IPS-20b (cell line): ENCODE measurements around the gene EFNA3.
A peak's percentile ranks its signal among the peaks of the same experiment; 100 is the strongest.

Experiments used
- H3K27ac ChIP-seq: one replicate; pipeline ENCODE4 v1.5.1; 2013; ENCODE audit warnings: low read length
- H3K27me3 ChIP-seq: 2 replicates; pipeline ENCODE4 v1.6.1; 2013; ENCODE audit warnings: mild to moderate bottlenecking, low read length, inconsistent platforms; ENCODE audit not compliant: insufficient read depth
- H3K36me3 ChIP-seq: 2 replicates; pipeline ENCODE4 v1.6.1; 2013; ENCODE audit warnings: low read depth, mild to moderate bottlenecking, inconsistent platforms, low read length, moderate library complexity; ENCODE audit not compliant: insufficient read depth
- H3K4me1 ChIP-seq: 2 replicates; pipeline ENCODE4 v1.6.1; 2013; ENCODE audit warnings: mild to moderate bottlenecking, control low read depth, inconsistent platforms, low read length, moderate library complexity; ENCODE audit not compliant: insufficient read depth
- H3K4me3 ChIP-seq: 2 replicates; pipeline ENCODE4 v1.5.1; 2013; ENCODE audit warnings: mild to moderate bottlenecking, low read length, inconsistent platforms
- H3K9ac ChIP-seq: 2 replicates; pipeline ENCODE4 v1.6.1; 2013; ENCODE audit warnings: low read depth, mild to moderate bottlenecking, inconsistent platforms, low read length, moderate library complexity
- H3K9me3 ChIP-seq: 2 replicates; pipeline ENCODE4 v1.6.1; 2013; ENCODE audit warnings: mild to moderate bottlenecking, low read depth, low read length, inconsistent platforms; ENCODE audit not compliant: insufficient read depth

EFNA3 gene

GRCh38 chr1:155050560-155051341 is 27.9 kb upstream of the EFNA3 start, which contains the start of gene ADAM15:
Gene ADAM15, plus strand, starts transcription at chr1:155051316. Its CDS starts 71 bp downstream, at chr1:155051387.
- Histone ChIP-seq H3K27ac (no peak within 1 kb of the TSS), H3K9ac (peak within 1 kb of the TSS; percentile 63; the same call in 1 of the 2 replicates), H3K9me3 (no peaks in the 10 kb centered on the region), H3K4me1 (peaks cover 7% of the 10 kb centered on the region; the same call in 1 of the 2 replicates), H3K36me3 (no peaks in the 10 kb centered on the region), H3K4me3 (peak within 1 kb of the TSS; percentile 86), H3K27me3 (peaks cover 29% of the 10 kb centered on the region)

GRCh38 chr1:155051342-155051776 is 27.3 kb upstream of the EFNA3 start:
- H3K9me3 ChIP-seq = no peaks in the 10 kb centered on the region
- 0 out of 2 replicates have a peak, but pooled peaks cover 6% of the 10 kb centered on the region for H3K36me3 ChIP-seq
- H3K4me3 ChIP-seq = peak overlapping the region; percentile 80
- H3K4me1 ChIP-seq = peaks cover 7% of the 10 kb centered on the region; the same call in 1 of the 2 replicates
- no peak overlapping the region for H3K27ac ChIP-seq
- peak overlapping the region; percentile 42; the same call in 1 of the 2 replicates for H3K9ac ChIP-seq
- H3K27me3 ChIP-seq = peaks cover 29% of the 10 kb centered on the region

- Histone ChIP-seq H3K27me3 (peaks cover 29% of the 10 kb centered on the region), H3K4me1 (peaks cover 7% of the 10 kb centered on the region; the same call in 1 of the 2 replicates), H3K4me3 (peak overlapping the region; percentile 80), H3K36me3 (0 out of 2 replicates have a peak, but pooled peaks cover 10% of the 10 kb centered on the region), H3K9me3 (no peaks in the 10 kb centered on the region), H3K27ac (no peak overlapping the region), H3K9ac (peak overlapping the region; percentile 42; the same call in 1 of the 2 replicates)
Measured at GRCh38 chr1:155051777-155052398, 26.7 kb upstream of the EFNA3 start.

- H3K4me3 ChIP-seq = peak overlapping the region; percentile 80; the same call in 1 of the 2 replicates
- H3K36me3 ChIP-seq = 0 out of 2 replicates have a peak, but pooled peaks cover 10% of the 10 kb centered on the region
- H3K27ac ChIP-seq = no peak overlapping the region
- H3K9me3 ChIP-seq = no peaks in the 10 kb centered on the region
- H3K27me3 ChIP-seq = peaks cover 29% of the 10 kb centered on the region
- H3K9ac ChIP-seq = no peak overlapping the region
- peaks cover 7% of the 10 kb centered on the region; the same call in 1 of the 2 replicates for H3K4me1 ChIP-seq
Measured at GRCh38 chr1:155052439-155053395, 25.9 kb upstream of the EFNA3 start.

- peaks cover 29% of the 10 kb centered on the region for H3K27me3 ChIP-seq
- H3K27ac ChIP-seq = no peak overlapping the region
- H3K36me3 ChIP-seq = peaks cover 15% of the 10 kb centered on the region; the same call in 1 of the 2 replicates
- peaks cover 7% of the 10 kb centered on the region; the same call in 1 of the 2 replicates for H3K4me1 ChIP-seq
- no peak overlapping the region for H3K9ac ChIP-seq
- no peaks in the 10 kb centered on the region for H3K9me3 ChIP-seq
- no peak overlapping the region for H3K4me3 ChIP-seq
Measured at GRCh38 chr1:155053531-155054105, 25.0 kb upstream of the EFNA3 start.

- H3K4me3 ChIP-seq = no peak overlapping the region
- peaks cover 15% of the 10 kb centered on the region; the same call in 1 of the 2 replicates for H3K36me3 ChIP-seq
- no peaks in the 10 kb centered on the region for H3K9me3 ChIP-seq
- H3K4me1 ChIP-seq = peaks cover 4% of the 10 kb centered on the region; the same call in 1 of the 2 replicates
- no peak overlapping the region for H3K27ac ChIP-seq
- no peak overlapping the region for H3K9ac ChIP-seq
- peaks cover 17% of the 10 kb centered on the region for H3K27me3 ChIP-seq
Measured at GRCh38 chr1:155057104-155057503, 21.5 kb upstream of the EFNA3 start.

- peaks cover 15% of the 10 kb centered on the region; the same call in 1 of the 2 replicates for H3K36me3 ChIP-seq
- peaks cover 4% of the 10 kb centered on the region; the same call in 1 of the 2 replicates for H3K4me1 ChIP-seq
- no peak overlapping the region for H3K9ac ChIP-seq
- peaks cover 15% of the 10 kb centered on the region for H3K27me3 ChIP-seq
- H3K9me3 ChIP-seq = no peaks in the 10 kb centered on the region
- no peak overlapping the region for H3K4me3 ChIP-seq
- H3K27ac ChIP-seq = no peak overlapping the region
Measured at GRCh38 chr1:155057788-155058211, 20.8 kb upstream of the EFNA3 start.

- Histone ChIP-seq H3K9ac (no peak overlapping the region), H3K36me3 (peaks cover 15% of the 10 kb centered on the region; the same call in 1 of the 2 replicates), H3K9me3 (no peaks in the 10 kb centered on the region), H3K27me3 (peaks cover 12% of the 10 kb centered on the region; the same call in 1 of the 2 replicates), H3K4me3 (no peak overlapping the region), H3K4me1 (peaks cover 9% of the 10 kb centered on the region; the same call in 1 of the 2 replicates), H3K27ac (no peak overlapping the region)
Measured at GRCh38 chr1:155060736-155061135, 17.9 kb upstream of the EFNA3 start.

- Histone ChIP-seq H3K9me3 (no peaks in the 10 kb centered on the region), H3K9ac (no peak overlapping the region), H3K36me3 (peaks cover 13% of the 10 kb centered on the region; the same call in 1 of the 2 replicates), H3K27ac (no peak overlapping the region), H3K4me3 (peak overlapping the region; percentile 87; the same call in 1 of the 2 replicates), H3K4me1 (peaks cover 9% of the 10 kb centered on the region; the same call in 1 of the 2 replicates), H3K27me3 (peaks cover 12% of the 10 kb centered on the region; the same call in 1 of the 2 replicates)
Measured at GRCh38 chr1:155061381-155062150, 17.1 kb upstream of the EFNA3 start.

- Histone ChIP-seq H3K36me3 (peaks cover 17% of the 10 kb centered on the region; the same call in 1 of the 2 replicates), H3K4me3 (peak overlapping the region; percentile 87; the same call in 1 of the 2 replicates)
Measured at GRCh38 chr1:155062151-155062686, 16.4 kb upstream of the EFNA3 start.

More at GRCh38 chr1:155062151-155062686, 16.4 kb upstream of the EFNA3 start:
- no peaks in the 10 kb centered on the region for H3K9me3 ChIP-seq
- peaks cover 12% of the 10 kb centered on the region; the same call in 1 of the 2 replicates for H3K27me3 ChIP-seq
- H3K27ac ChIP-seq = no peak overlapping the region
- peaks cover 9% of the 10 kb centered on the region; the same call in 1 of the 2 replicates for H3K4me1 ChIP-seq
- H3K9ac ChIP-seq = no peak overlapping the region
